NCI-H1694 treated with DMSO at 0.1 percent for 48 hours (cell line): ENCODE results near the gene GPC5.

Experiments used
- DNase-seq: peaks from one replicate; lab custom pipeline; 2025; lab: John Stamatoyannopoulos, UW

The GPC5 gene

GRCh38 chr13:92172191-92172590 is 773.8 kb downstream of the GPC5 start:
- DNase-seq: no peak

- no peak for DNase-seq
These were observed 774.8 kb downstream of the GPC5 start for GRCh38 chr13:92173254-92173653.

- DNase-seq: peak; percentile 69
These were observed 776.9 kb downstream of the GPC5 start for GRCh38 chr13:92175330-92175729.

GRCh38 chr13:92177966-92178365 is 779.5 kb downstream of the GPC5 start:
- DNase-seq: peak; percentile 97

- no peak for DNase-seq
These were observed 780.8 kb downstream of the GPC5 start for GRCh38 chr13:92179223-92179622.

GRCh38 chr13:92187378-92187989 is 789.1 kb downstream of the GPC5 start:
- DNase-seq: peak; percentile 68

GRCh38 chr13:92188574-92188973 is 790.2 kb downstream of the GPC5 start:
- no peak for DNase-seq

GRCh38 chr13:92196591-92197256 is 798.3 kb downstream of the GPC5 start:
- peak; percentile 54 for DNase-seq

- DNase-seq: no peak
These were observed 799.2 kb downstream of the GPC5 start for GRCh38 chr13:92197669-92198068.

- no peak for DNase-seq
These were observed 820.2 kb downstream of the GPC5 start for GRCh38 chr13:92218615-92219014.

GRCh38 chr13:92221916-92222315 is 823.5 kb downstream of the GPC5 start:
- no peak for DNase-seq

- DNase-seq: no peak
These were observed 825.8 kb downstream of the GPC5 start for GRCh38 chr13:92224052-92224821.

GRCh38 chr13:92224825-92225224 is 826.4 kb downstream of the GPC5 start:
- no peak for DNase-seq

GRCh38 chr13:92225861-92226260 is 827.4 kb downstream of the GPC5 start:
- DNase-seq: no peak

GRCh38 chr13:92232871-92233270 is 834.5 kb downstream of the GPC5 start:
- DNase-seq: no peak

- no peak for DNase-seq
These were observed 853.3 kb downstream of the GPC5 start for GRCh38 chr13:92251671-92252210.

GRCh38 chr13:92255526-92255925 is 857.1 kb downstream of the GPC5 start:
- DNase-seq: no peak

- no peak for DNase-seq
These were observed 857.8 kb downstream of the GPC5 start for GRCh38 chr13:92256211-92256610.

GRCh38 chr13:92259046-92259445 is 860.6 kb downstream of the GPC5 start:
- no peak for DNase-seq

GRCh38 chr13:92259523-92259922 is 861.1 kb downstream of the GPC5 start:
- no peak for DNase-seq

- no peak for DNase-seq
These were observed 861.9 kb downstream of the GPC5 start for GRCh38 chr13:92260363-92260762.

GRCh38 chr13:92262100-92262788 is 863.8 kb downstream of the GPC5 start:
- DNase-seq: no peak
